Thoracic aorta (tissue), 2 donors: Measurements from ENCODE around the gene RPL27A. TPM values are rescaled to one million over a fixed set of nuclear protein-coding genes. Genes with fewer than 3 reads are reported as not detected.
A peak's percentile ranks its signal among the peaks of the same experiment; 100 is the strongest.

Source experiments
- ATAC-seq: fragments of 150-250 bp; one replicate; pipeline ENCODE4 v1.8.0; 2017; ENCODE audit warnings: low read depth; ENCODE audit not compliant: insufficient number of reproducible peaks, low FRiP score
- DNase-seq: peaks from one replicate; pipeline ENCODE4 v3.0.0-alpha.2; 2020; ENCODE audit warnings: low spot score
- H3K27ac ChIP-seq, 2 donors: fragments of 200-600 bp; sonication (generic); 1 replicate in 1 of 2; 2 replicates in 1 of 2; pipeline ENCODE4 v1.5.1; 2016; ENCODE audit warnings: mild to moderate bottlenecking in 2 of 2, moderate library complexity in 2 of 2
- H3K27me3 ChIP-seq: fragments of 200-600 bp; sonication (generic); replicated peaks from 2 replicates; pipeline ENCODE4 v1.6.0; 2016; ENCODE audit warnings: mild to moderate bottlenecking; ENCODE audit not compliant: insufficient read depth
- H3K36me3 ChIP-seq: fragments of 200-600 bp; sonication (generic); one replicate; pipeline ENCODE4 v1.5.1; 2016
- H3K4me1 ChIP-seq, 2 donors: fragments of 200-600 bp; sonication (generic); 1 replicate in 1 of 2; 2 replicates in 1 of 2; pipeline versions ENCODE4 v1.5.1 to v1.6.0; 2016; ENCODE audit warnings: low read depth in 2 of 2, mild to moderate bottlenecking in 1 of 2; ENCODE audit not compliant: control insufficient read depth in 1 of 2
- H3K4me3 ChIP-seq: fragments of 200-600 bp; sonication (generic); 2 replicates; pipeline ENCODE4 v1.5.1; 2016; ENCODE audit warnings: mild to moderate bottlenecking
- H3K9me3 ChIP-seq: fragments of 200-600 bp; sonication (generic); 2 replicates; pipeline ENCODE4 v1.5.1; 2016
- total RNA-seq, 2 donors: library from RNA; depleted of rRNA; stranded (reverse); fragments of >200 nt; gene quantifications; one replicate each; pipeline versions ENCODE4 v1.1.0 to v1.2.3, GENCODE V29; 2016
- TF ChIP-seq, protein P1 (sequence below): fragments of 200-600 bp; sonication (generic); IDR thresholded peaks from one replicate; pipeline ENCODE4 v1.5.1; 2019; ENCODE audit warnings: antibody characterized with exemption

The RPL27A gene
- total RNA-seq, 2 donors from 2014 or later = 537 to 617 TPM

DNA sequence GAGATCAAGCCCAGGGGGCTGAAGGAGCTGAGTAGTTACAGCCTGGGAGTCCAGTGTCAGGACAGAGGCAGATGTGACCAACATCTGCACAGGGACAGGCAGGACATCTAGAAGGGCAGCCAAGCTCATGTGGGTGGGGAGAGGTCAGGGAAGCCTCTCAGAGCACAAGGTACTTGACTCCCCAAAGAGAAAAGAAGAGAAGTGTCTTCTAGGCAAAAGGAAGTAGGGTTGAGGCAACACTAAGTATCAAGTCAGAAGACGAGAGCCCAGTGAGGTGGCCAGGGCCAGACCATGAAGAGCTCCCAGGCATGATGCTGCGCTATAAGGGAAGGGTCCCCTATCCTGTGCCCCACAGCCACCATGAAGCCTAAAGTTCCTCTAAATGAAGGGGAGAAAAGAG, 21.5 kb downstream of the RPL27A start:
- no peak overlapping the region for H3K4me3 ChIP-seq
- TF ChIP-seq, protein P1, sequence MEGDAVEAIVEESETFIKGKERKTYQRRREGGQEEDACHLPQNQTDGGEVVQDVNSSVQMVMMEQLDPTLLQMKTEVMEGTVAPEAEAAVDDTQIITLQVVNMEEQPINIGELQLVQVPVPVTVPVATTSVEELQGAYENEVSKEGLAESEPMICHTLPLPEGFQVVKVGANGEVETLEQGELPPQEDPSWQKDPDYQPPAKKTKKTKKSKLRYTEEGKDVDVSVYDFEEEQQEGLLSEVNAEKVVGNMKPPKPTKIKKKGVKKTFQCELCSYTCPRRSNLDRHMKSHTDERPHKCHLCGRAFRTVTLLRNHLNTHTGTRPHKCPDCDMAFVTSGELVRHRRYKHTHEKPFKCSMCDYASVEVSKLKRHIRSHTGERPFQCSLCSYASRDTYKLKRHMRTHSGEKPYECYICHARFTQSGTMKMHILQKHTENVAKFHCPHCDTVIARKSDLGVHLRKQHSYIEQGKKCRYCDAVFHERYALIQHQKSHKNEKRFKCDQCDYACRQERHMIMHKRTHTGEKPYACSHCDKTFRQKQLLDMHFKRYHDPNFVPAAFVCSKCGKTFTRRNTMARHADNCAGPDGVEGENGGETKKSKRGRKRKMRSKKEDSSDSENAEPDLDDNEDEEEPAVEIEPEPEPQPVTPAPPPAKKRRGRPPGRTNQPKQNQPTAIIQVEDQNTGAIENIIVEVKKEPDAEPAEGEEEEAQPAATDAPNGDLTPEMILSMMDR = no peak
- DNase-seq (no peak), ATAC-seq (no peak)
- H3K27me3 ChIP-seq = no peaks in the 10 kb centered on the region
- H3K9me3 ChIP-seq = no peaks in the 10 kb centered on the region
- peaks cover 17% of the 10 kb centered on the region for H3K36me3 ChIP-seq
- H3K27ac ChIP-seq = peak overlapping the region; percentile 28 to 33
- H3K4me1 ChIP-seq = peaks cover 23 to 34% of the 10 kb centered on the region in 2 donors

DNA sequence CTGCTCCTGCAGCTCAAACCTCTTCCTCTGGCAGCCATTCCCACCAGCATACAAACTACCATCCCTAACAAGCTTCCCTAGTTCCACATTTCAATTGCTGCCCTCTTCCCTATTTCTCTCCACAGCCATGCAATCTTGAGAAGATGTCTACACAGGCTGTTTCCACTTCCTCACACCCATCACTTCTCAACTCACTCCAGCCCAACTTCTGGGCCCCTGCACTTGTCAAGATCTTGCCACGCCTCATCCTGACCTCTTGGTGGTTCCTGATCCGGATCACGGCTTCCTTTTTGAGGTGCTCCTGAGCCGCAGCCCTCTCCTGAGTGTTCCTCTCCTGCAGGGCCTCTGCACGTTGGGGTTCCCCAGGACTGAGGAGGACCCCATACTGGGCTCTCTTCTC, 22.6 kb downstream of the RPL27A start:
- Histone ChIP-seq H3K4me1 (peaks cover 19 to 34% of the 10 kb centered on the region in 2 donors), H3K4me3 (no peak overlapping the region), H3K27me3 (no peaks in the 10 kb centered on the region), H3K9me3 (no peaks in the 10 kb centered on the region), H3K36me3 (peaks cover 17% of the 10 kb centered on the region), H3K27ac (peak overlapping the region in 1 of 2 donors; percentile 32)
- TF ChIP-seq, protein P1 = no peak
- ATAC-seq = no peak
- no peak for DNase-seq

DNA sequence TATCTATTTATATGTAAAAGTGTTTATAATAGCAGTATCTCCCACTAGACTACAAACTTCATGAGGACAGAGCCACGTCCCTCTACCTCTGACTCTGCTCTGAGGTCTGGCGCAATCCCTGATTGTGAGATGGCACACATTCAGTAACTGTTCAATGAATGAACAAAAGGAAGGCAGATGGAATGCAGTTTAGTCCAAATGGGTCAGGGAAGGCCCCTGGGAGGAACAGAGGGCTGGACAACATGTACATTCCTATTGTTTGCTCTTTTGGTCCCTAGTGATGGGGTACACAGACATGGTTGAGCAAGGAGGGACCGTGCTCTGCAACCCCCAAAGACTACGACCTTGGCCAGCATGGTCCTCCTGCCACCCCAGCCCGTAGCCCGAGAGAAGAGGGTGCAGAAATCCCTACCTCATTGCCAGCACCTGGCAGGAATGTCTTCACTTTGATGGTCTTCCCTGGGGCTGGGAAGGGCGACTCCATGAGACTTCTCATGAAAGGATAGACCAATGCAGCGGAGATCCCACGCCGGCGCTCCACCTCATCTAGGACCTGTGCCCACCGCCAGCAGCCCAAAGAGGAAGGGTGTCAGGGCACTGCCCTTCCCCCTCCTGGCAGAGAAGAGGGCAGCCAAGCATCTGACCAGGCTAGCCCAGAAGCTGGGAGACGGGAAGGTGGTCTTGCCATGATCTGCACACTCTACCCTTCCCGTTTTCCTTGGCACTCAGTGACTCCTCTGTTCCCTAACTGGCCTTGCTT, 24.3 kb downstream of the RPL27A start:
- no peaks in the 10 kb centered on the region for H3K27me3 ChIP-seq
- no peak for ATAC-seq
- H3K9me3 ChIP-seq = no peaks in the 10 kb centered on the region
- peak overlapping the region; percentile 95 to 97 for H3K27ac ChIP-seq
- peaks cover 18% of the 10 kb centered on the region for H3K36me3 ChIP-seq
- peaks cover 19 to 35% of the 10 kb centered on the region in 2 donors for H3K4me1 ChIP-seq
- TF ChIP-seq, protein P1 = no peak
- H3K4me3 ChIP-seq = no peak overlapping the region
- DNase-seq = no peak

DNA sequence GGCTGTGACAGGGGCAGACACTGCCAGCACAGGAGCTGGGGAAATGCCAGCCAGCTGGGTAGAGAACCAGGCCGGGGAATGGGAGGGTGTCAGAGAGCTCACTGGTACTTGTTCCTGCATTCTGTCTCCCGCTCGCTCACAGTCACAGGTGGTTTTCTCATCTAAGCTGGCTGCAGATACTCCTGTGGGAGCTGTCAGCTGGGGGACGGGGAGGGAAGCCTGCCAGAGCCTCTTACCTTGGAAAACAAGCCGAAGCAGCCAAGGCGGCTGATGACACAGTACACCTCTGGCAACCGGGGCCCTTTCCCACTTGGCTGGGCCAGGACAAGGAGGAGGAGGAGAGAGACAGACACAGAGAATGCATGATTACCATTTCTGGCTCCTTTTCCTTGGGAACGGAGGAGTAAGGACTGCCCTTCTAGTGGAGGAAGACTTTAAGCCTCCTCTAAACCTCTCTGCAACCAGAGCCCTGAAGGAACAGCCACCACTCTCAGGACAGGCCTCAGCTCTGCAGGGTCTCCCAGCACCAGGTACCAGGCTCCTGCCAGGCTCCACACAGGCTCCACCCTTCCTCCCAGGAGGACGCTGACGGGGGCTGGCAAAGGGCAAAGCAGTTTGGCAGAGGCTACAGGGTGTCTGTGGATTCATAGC, 25.1 kb downstream of the RPL27A start:
- peaks cover 19 to 35% of the 10 kb centered on the region in 2 donors for H3K4me1 ChIP-seq
- no peak for ATAC-seq
- H3K27me3 ChIP-seq = no peaks in the 10 kb centered on the region
- peak overlapping the region; percentile 7 for H3K4me3 ChIP-seq
- peaks cover 19% of the 10 kb centered on the region for H3K36me3 ChIP-seq
- no peak for DNase-seq
- H3K27ac ChIP-seq = peak overlapping the region; percentile 95 to 97
- TF ChIP-seq, protein P1 = no peak
- no peaks in the 10 kb centered on the region for H3K9me3 ChIP-seq

DNA sequence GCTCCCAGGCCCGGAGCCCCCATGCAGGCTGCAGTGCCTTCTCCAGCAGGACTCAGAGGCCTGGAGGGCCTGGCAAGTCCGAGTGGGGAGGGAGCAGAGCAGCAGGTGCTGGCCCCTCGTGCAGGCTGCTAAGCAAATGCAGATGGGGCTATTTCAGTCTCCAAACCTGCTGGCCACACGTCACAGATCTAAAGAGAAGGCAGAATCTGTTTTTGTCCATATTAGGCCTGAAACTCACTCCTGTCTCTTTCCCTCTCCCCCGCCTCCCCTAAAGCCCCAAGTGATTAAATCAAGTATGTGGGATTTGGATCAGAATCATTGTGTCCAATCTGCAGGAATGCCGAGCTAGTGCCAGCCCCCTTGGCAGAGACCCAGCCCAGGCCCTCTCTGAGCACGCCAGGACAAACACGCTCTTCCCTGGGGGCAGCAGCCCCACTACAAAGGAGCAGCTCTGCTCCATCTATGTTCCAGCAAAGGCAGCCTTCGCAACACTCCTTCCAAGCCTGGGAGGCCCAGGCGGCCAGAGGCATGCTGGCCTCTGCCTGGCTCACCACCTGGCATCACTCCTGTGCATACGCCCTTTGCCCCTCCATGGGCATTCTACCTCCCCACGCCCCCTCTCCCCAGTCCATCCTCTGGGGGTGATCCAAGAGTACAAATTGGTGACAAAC, 26.5 kb downstream of the RPL27A start:
- H3K27me3 ChIP-seq = no peaks in the 10 kb centered on the region
- peaks cover 19 to 42% of the 10 kb centered on the region in 2 donors for H3K4me1 ChIP-seq
- no peaks in the 10 kb centered on the region for H3K9me3 ChIP-seq
- ATAC-seq (peak; percentile 92), DNase-seq (peak; percentile 79)
- H3K4me3 ChIP-seq = no peak overlapping the region
- peaks cover 19% of the 10 kb centered on the region for H3K36me3 ChIP-seq
- TF ChIP-seq, protein P1 = no peak
- peak overlapping the region; percentile 95 to 97 for H3K27ac ChIP-seq
